Measurements from ENCODE around the gene GCDH.

- TF ChIP-seq CTCF (IDR thresholded peaks at IDR 0.05) (no peak), POLR2A (IDR thresholded peaks at IDR 0.05) (no peak)
Measured at GRCh38 chr19:12922959-12923358, 32.0 kb downstream of the GCDH start.
